Lung (tissue), 12 donors: ENCODE data around the gene SFRP5. TPM values are rescaled to one million over a fixed set of nuclear protein-coding genes. Genes with fewer than 3 reads are reported as not detected.
A peak's percentile ranks its signal among the peaks of the same experiment; 100 is the strongest.

Source experiments
- ATAC-seq: fragments of 200-7000 bp; cut with Tn5 transposase; one replicate; pipeline ENCODE4 v1.9.1; 2020; ENCODE audit warnings: moderate number of reproducible peaks; ENCODE audit not compliant: insufficient read depth, low FRiP score
- DNase-seq, 3 donors: peaks; one replicate each; pipeline ENCODE4 v3.0.0-alpha.2; 2013 to 2017
- H3K27ac ChIP-seq, 2 donors: one replicate each; pipeline ENCODE4 v1.5.1; 2013; ENCODE audit warnings: mild to moderate bottlenecking in 2 of 2, moderate library complexity in 2 of 2, control low read depth in 1 of 2, inconsistent platforms in 1 of 2, low read depth in 1 of 2, low read length in 1 of 2
- H3K27me3 ChIP-seq, 3 donors: one replicate each; pipeline ENCODE4 v1.5.1; 2013; ENCODE audit warnings: low read length in 2 of 3; ENCODE audit not compliant: control insufficient read depth in 3 of 3, insufficient read depth in 3 of 3
- H3K36me3 ChIP-seq, 4 donors: one replicate each; pipeline ENCODE4 v1.5.1; 2013; ENCODE audit warnings: low read length in 4 of 4, mild to moderate bottlenecking in 1 of 4, moderate library complexity in 1 of 4; ENCODE audit not compliant: control insufficient read depth in 4 of 4, insufficient read depth in 4 of 4
- H3K4me1 ChIP-seq, 5 donors: one replicate each; pipeline ENCODE4 v1.5.1; 2013; ENCODE audit warnings: low read length in 5 of 5, mild to moderate bottlenecking in 2 of 5, moderate library complexity in 1 of 5; ENCODE audit not compliant: control insufficient read depth in 5 of 5, insufficient read depth in 5 of 5
- H3K4me3 ChIP-seq: one replicate; pipeline ENCODE4 v1.5.1; 2013; ENCODE audit warnings: mild to moderate bottlenecking, control low read depth, moderate library complexity
- H3K9ac ChIP-seq, 2 donors: one replicate each; pipeline ENCODE4 v1.5.1; 2013; ENCODE audit warnings: low read length in 2 of 2, control low read depth in 1 of 2; ENCODE audit not compliant: insufficient read depth in 1 of 2
- H3K9me3 ChIP-seq, 4 donors: one replicate each; pipeline ENCODE4 v1.5.1; 2013; ENCODE audit warnings: low read length in 3 of 4, mild to moderate bottlenecking in 1 of 4, moderate library complexity in 1 of 4; ENCODE audit not compliant: control insufficient read depth in 4 of 4, insufficient read depth in 3 of 4
- CTCF ChIP-seq: IDR thresholded peaks from 2 replicates; pipeline ENCODE4 v1.5.1; 2012; ENCODE audit warnings: mild to moderate bottlenecking; ENCODE audit errors: control extremely low read depth, extremely low read depth
- WGBS, 2 donors: extraction: QIAGEN DNeasy Blood & Tissue Kit; methylation state at CpG; one replicate each; pipeline ENCODE4 v1.1.7; 2013; 5-methylcytosine and 5-hydroxymethylcytosine counted together
- polyA plus RNA-seq, 2 donors: library from polyadenylated mRNA; stranded (reverse); fragments of 200-250 nt; gene quantifications; one replicate each; pipeline ENCODE4 v1.2.1, GENCODE V29; 2013
- total RNA-seq, 2 donors: library from RNA; depleted of rRNA in 1 of 2; stranded (reverse); fragments of >200 nt in 1 of 2; gene quantifications; one replicate each; pipeline ENCODE4 v1.2.1, GENCODE V29; 2014 to 2021
- donor health status: control.
- donor health status: control.
- donor health status: Bipolar disorder and iron deficiency.
- donor health status: healthy.
- donor health status: DM: yes; HTN: yes; CAD: no.

Gene SFRP5
- total and polyA plus RNA-seq, 4 donors: 0.44 to 12.8 (median 1.7) TPM

- Histone ChIP-seq H3K9ac (no peak overlapping the region), H3K9me3 (no peaks in the 10 kb centered on the region), H3K27ac (no peak overlapping the region), H3K4me3 (no peak overlapping the region), H3K36me3 (peaks cover under 1 to 48% (median 13%) of the 10 kb centered on the region in 4 donors), H3K27me3 (no peaks in the 10 kb centered on the region), H3K4me1 (no peaks in the 10 kb centered on the region)
- TF ChIP-seq CTCF: no peak
- WGBS, 2 donors: 94% methylated on average over 11 of the region's 11 CpGs
- ATAC-seq (no peak), DNase-seq (no peak)
These were observed 11.1 kb downstream of the SFRP5 start for GRCh38 chr10:97760461-97761257.

GRCh38 chr10:97759946-97760345 lies 11.9 kb downstream of the SFRP5 start:
- peaks cover 0 to 2% (median 0%) of the 10 kb centered on the region in 4 donors for H3K9me3 ChIP-seq
- 76 to 77% methylated on average over 5 of the region's 5 CpGs for WGBS, 2 donors
- H3K36me3 ChIP-seq: peaks cover 7 to 55% (median 17%) of the 10 kb centered on the region in 4 donors
- H3K4me1 ChIP-seq: no peaks in the 10 kb centered on the region
- no peak overlapping the region for H3K27ac ChIP-seq
- no peaks in the 10 kb centered on the region for H3K27me3 ChIP-seq
- DNase-seq: no peak
- TF ChIP-seq CTCF: no peak
- no peak for ATAC-seq
- H3K4me3 ChIP-seq: no peak overlapping the region
- no peak overlapping the region for H3K9ac ChIP-seq

- no peak overlapping the region for H3K4me3 ChIP-seq
These were observed 12.5 kb downstream of the SFRP5 start for GRCh38 chr10:97759158-97759887.

More at GRCh38 chr10:97759158-97759887, 12.5 kb downstream of the SFRP5 start:
- Histone ChIP-seq H3K9ac (no peak overlapping the region), H3K27me3 (no peaks in the 10 kb centered on the region), H3K4me1 (no peaks in the 10 kb centered on the region), H3K9me3 (peaks cover 0 to 2% (median 0%) of the 10 kb centered on the region in 4 donors), H3K27ac (no peak overlapping the region), H3K36me3 (peaks cover 7 to 58% (median 23%) of the 10 kb centered on the region in 4 donors)
- ATAC-seq (peak; percentile 49), DNase-seq (peak; percentile 71 to 80 (median 77))
- 52 to 73% methylated on average over 5 of the region's 5 CpGs for WGBS, 2 donors
- peak; percentile 65 for TF ChIP-seq CTCF
